Breast epithelium (tissue), 3 donors: ENCODE data around the gene AR.

Experiments used
- POLR2A ChIP-seq: fragments of 450-650 bp; IDR thresholded peaks from one replicate; pipeline ENCODE4 v1.6.1; 2016; ENCODE audit warnings: antibody characterized with exemption, mild to moderate bottlenecking, moderate library complexity
- POLR2AphosphoS5 ChIP-seq, 3 donors: sonication (generic); formaldehyde crosslinking; IDR thresholded peaks; one replicate each; pipeline ENCODE4 v1.6.1; 2017; ENCODE audit warnings: antibody characterized with exemption in 3 of 3
- TF ChIP-seq, protein P1 (sequence below), 3 donors: fragments of 450-650 bp; IDR thresholded peaks; one replicate each; pipeline ENCODE4 v1.5.1; 2016 to 2017; ENCODE audit warnings: antibody characterized with exemption in 3 of 3, mild to moderate bottlenecking in 3 of 3, moderate library complexity in 3 of 3

DNA sequence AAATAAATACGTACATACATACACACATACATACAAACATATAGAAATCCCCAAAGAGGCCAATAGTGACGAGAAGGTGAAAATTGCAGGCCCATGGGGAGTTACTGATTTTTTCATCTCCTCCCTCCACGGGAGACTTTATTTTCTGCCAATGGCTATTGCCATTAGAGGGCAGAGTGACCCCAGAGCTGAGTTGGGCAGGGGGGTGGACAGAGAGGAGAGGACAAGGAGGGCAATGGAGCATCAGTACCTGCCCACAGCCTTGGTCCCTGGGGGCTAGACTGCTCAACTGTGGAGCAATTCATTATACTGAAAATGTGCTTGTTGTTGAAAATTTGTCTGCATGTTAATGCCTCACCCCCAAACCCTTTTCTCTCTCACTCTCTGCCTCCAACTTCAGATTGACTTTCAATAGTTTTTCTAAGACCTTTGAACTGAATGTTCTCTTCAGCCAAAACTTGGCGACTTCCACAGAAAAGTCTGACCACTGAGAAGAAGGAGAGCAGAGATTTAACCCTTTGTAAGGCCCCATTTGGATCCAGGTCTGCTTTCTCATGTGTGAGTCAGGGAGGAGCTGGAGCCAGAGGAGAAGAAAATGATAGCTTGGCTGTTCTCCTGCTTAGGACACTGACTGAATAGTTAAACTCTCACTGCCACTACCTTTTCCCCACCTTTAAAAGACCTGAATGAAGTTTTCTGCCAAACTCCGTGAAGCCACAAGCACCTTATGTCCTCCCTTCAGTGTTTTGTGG, 180.7 kb downstream of the AR start:
- TF ChIP-seq, protein P1, sequence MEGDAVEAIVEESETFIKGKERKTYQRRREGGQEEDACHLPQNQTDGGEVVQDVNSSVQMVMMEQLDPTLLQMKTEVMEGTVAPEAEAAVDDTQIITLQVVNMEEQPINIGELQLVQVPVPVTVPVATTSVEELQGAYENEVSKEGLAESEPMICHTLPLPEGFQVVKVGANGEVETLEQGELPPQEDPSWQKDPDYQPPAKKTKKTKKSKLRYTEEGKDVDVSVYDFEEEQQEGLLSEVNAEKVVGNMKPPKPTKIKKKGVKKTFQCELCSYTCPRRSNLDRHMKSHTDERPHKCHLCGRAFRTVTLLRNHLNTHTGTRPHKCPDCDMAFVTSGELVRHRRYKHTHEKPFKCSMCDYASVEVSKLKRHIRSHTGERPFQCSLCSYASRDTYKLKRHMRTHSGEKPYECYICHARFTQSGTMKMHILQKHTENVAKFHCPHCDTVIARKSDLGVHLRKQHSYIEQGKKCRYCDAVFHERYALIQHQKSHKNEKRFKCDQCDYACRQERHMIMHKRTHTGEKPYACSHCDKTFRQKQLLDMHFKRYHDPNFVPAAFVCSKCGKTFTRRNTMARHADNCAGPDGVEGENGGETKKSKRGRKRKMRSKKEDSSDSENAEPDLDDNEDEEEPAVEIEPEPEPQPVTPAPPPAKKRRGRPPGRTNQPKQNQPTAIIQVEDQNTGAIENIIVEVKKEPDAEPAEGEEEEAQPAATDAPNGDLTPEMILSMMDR (IDR thresholded peaks at IDR 0.05), result no peak
- no peak for TF ChIP-seq POLR2A
- no peak for TF ChIP-seq POLR2AphosphoS5 (IDR thresholded peaks at IDR 0.05)
